H1 (cell line): ENCODE measurements around the gene CACNA1F. TPM values are rescaled to one million over a fixed set of nuclear protein-coding genes. Genes with fewer than 3 reads are reported as not detected.

Experiments
- CTCF ChIA-PET: fragments of 300-600 bp; sonication (Branson Sonifier 250); formaldehyde crosslinking; loops from one replicate; lab custom pipeline; 2021; ENCODE audit not compliant: partially characterized antibody; lab: Charles Lee
- POLR2A ChIA-PET: fragments of 300-600 bp; sonication (Branson Sonifier 250); formaldehyde crosslinking; loops from one replicate; lab custom pipeline; 2021; ENCODE audit warnings: inconsistent platforms; ENCODE audit not compliant: partially characterized antibody; lab: Charles Lee
- DNase-seq, 2 experiments: peaks; one replicate each; pipeline versions ENCODE4 v3.0.0 to v3.0.0-alpha.2; 2010 to 2022; ENCODE audit warnings: low spot score in 2 of 2, low read depth in 1 of 2, mixed read lengths in 1 of 2
- FAIRE-seq: peaks from 2 replicates; lab custom pipeline; 2011; peaks lifted over from hg19 to GRCh38; lab: Jason Lieb, UNC
- H2AFZ ChIP-seq: 2 replicates; pipeline ENCODE4 v1.8.1; 2012; ENCODE audit warnings: low read length, inconsistent platforms
- H2AK5ac ChIP-seq: 2 replicates; pipeline ENCODE4 v1.6.1; 2013; ENCODE audit warnings: low read depth, low read length
- H2BK120ac ChIP-seq: replicated peaks from 2 replicates; pipeline ENCODE3; 2013; ENCODE audit warnings: low read depth, low read length, inconsistent platforms
- H2BK12ac ChIP-seq: 2 replicates; pipeline ENCODE4 v1.6.1; 2013; ENCODE audit warnings: low read depth, low read length
- H2BK15ac ChIP-seq: 2 replicates; pipeline ENCODE4 v1.6.1; 2013; ENCODE audit warnings: low read length
- H2BK20ac ChIP-seq: 2 replicates; pipeline ENCODE4 v1.6.1; 2013; ENCODE audit warnings: low read length
- H2BK5ac ChIP-seq: 2 replicates; pipeline ENCODE4 v1.6.1; 2013; ENCODE audit warnings: low read depth, low read length
- H3K14ac ChIP-seq: 2 replicates; pipeline ENCODE4 v1.6.1; 2013; ENCODE audit warnings: inconsistent platforms; ENCODE audit not compliant: insufficient read length
- H3K18ac ChIP-seq: 2 replicates; pipeline ENCODE4 v1.6.1; 2013; ENCODE audit warnings: low read length; ENCODE audit errors: extremely low read depth
- H3K23ac ChIP-seq: 2 replicates; pipeline ENCODE4 v1.6.1; 2013; ENCODE audit warnings: inconsistent platforms; ENCODE audit not compliant: insufficient read length
- H3K23me2 ChIP-seq: 2 replicates; pipeline ENCODE4 v1.6.1; 2013; ENCODE audit warnings: low read depth, low read length
- H3K27ac ChIP-seq: 2 replicates; pipeline ENCODE4 v1.6.1; 2011; ENCODE audit warnings: low read depth, low read length, inconsistent platforms
- H3K27me3 ChIP-seq, 4 experiments: replicated peaks in 1 of 4; 1 replicate in 1 of 4; 2 replicates in 3 of 4; pipeline versions ENCODE4 v1.6.1 to v1.8.1; 2011 to 2013; ENCODE audit warnings: low read length in 3 of 4, mild to moderate bottlenecking in 3 of 4, inconsistent platforms in 2 of 4, mixed read lengths in 2 of 4, moderate library complexity in 1 of 4; ENCODE audit not compliant: control insufficient read depth in 3 of 4, insufficient read depth in 3 of 4; ENCODE audit errors: extremely low read depth in 1 of 4
- H3K36me3 ChIP-seq, 4 experiments: 2 replicates each; pipeline versions ENCODE4 v1.6.1 to v1.8.1; 2011 to 2013; ENCODE audit warnings: mild to moderate bottlenecking in 4 of 4, low read length in 3 of 4, moderate library complexity in 2 of 4, control low read depth in 1 of 4, inconsistent platforms in 1 of 4; ENCODE audit not compliant: insufficient read depth in 4 of 4, control insufficient read depth in 2 of 4
- H3K4ac ChIP-seq: replicated peaks from 2 replicates; pipeline ENCODE3; 2013; ENCODE audit warnings: low read length, low read depth, mixed read lengths, inconsistent platforms; ENCODE audit not compliant: insufficient read length
- H3K4me1 ChIP-seq, 4 experiments: replicated peaks in 1 of 4; 1 replicate in 1 of 4; 2 replicates in 3 of 4; pipeline versions ENCODE4 v1.6.1 to v1.8.1; 2011 to 2013; ENCODE audit warnings: low read length in 3 of 4, inconsistent platforms in 2 of 4, mixed read lengths in 1 of 4; ENCODE audit not compliant: insufficient read depth in 4 of 4, control insufficient read depth in 3 of 4
- H3K4me2 ChIP-seq, 2 experiments: 2 replicates each; pipeline versions ENCODE4 v1.6.1 to v1.8.1; 2011 to 2013; ENCODE audit warnings: low read depth in 2 of 2, low read length in 2 of 2, control low read depth in 1 of 2, inconsistent platforms in 1 of 2, mild to moderate bottlenecking in 1 of 2; ENCODE audit not compliant: insufficient read depth in 1 of 2
- H3K4me3 ChIP-seq, 4 experiments: fragments of 200-600, 300-600 bp in 1 of 4; sonication (generic), shearing (Covaris generic), sonication (Bioruptor Twin) in 1 of 4; 2 replicates each; pipeline versions ENCODE4 v1.5.1 to v1.8.1; 2011 to 2016; ENCODE audit warnings: low read length in 4 of 4, low read depth in 3 of 4, control low read depth in 2 of 4, inconsistent platforms in 2 of 4, mild to moderate bottlenecking in 2 of 4, mixed read lengths in 1 of 4, moderate library complexity in 1 of 4; ENCODE audit not compliant: insufficient read depth in 2 of 4; ENCODE audit errors: extremely low read depth in 1 of 4
- H3K56ac ChIP-seq: replicated peaks from 2 replicates; pipeline ENCODE3; 2013; ENCODE audit warnings: low read depth, mild to moderate bottlenecking, mixed read lengths, low read length, inconsistent platforms; ENCODE audit not compliant: insufficient read length
- H3K79me1 ChIP-seq: 2 replicates; pipeline ENCODE4 v1.6.1; 2013; ENCODE audit warnings: low read depth, low read length, control low read depth
- H3K79me2 ChIP-seq, 2 experiments: 2 replicates each; pipeline versions ENCODE4 v1.6.1 to v1.8.1; 2012 to 2013; ENCODE audit warnings: low read length in 2 of 2, mild to moderate bottlenecking in 2 of 2, inconsistent platforms in 1 of 2; ENCODE audit not compliant: insufficient read depth in 2 of 2, control insufficient read depth in 1 of 2
- H3K9ac ChIP-seq, 4 experiments: replicated peaks in 1 of 4; 1 replicate in 1 of 4; 2 replicates in 3 of 4; pipeline versions ENCODE4 v1.6.1 to v1.8.1; 2011 to 2013; ENCODE audit warnings: low read depth in 3 of 4, low read length in 3 of 4, control low read depth in 2 of 4, mild to moderate bottlenecking in 2 of 4, moderate library complexity in 2 of 4, inconsistent platforms in 1 of 4; ENCODE audit errors: extremely low read depth in 1 of 4
- H3K9me3 ChIP-seq, 2 experiments: 2 replicates each; pipeline versions ENCODE4 v1.6.1 to v1.8.1; 2012 to 2013; ENCODE audit warnings: mild to moderate bottlenecking in 2 of 2, moderate library complexity in 2 of 2, control low read depth in 1 of 2, inconsistent platforms in 1 of 2, low read depth in 1 of 2, low read length in 1 of 2, mixed read lengths in 1 of 2; ENCODE audit not compliant: insufficient read depth in 2 of 2
- H4K20me1 ChIP-seq, 2 experiments: replicated peaks in 1 of 2; 2 replicates each; pipeline versions ENCODE3 to v1.8.1; 2011 to 2013; ENCODE audit warnings: inconsistent platforms in 2 of 2, low read length in 2 of 2, mild to moderate bottlenecking in 1 of 2; ENCODE audit not compliant: insufficient read depth in 2 of 2, control insufficient read depth in 1 of 2
- H4K5ac ChIP-seq: 2 replicates; pipeline ENCODE4 v1.6.1; 2013; ENCODE audit warnings: low read length, low read depth, mixed read lengths, inconsistent platforms; ENCODE audit not compliant: insufficient read length
- H4K8ac ChIP-seq: 2 replicates; pipeline ENCODE4 v1.8.0; 2013; ENCODE audit warnings: mild to moderate bottlenecking, moderate library complexity, low read length, inconsistent platforms; ENCODE audit not compliant: insufficient read depth; ENCODE audit errors: extremely low read depth
- H4K91ac ChIP-seq: replicated peaks from 2 replicates; pipeline ENCODE3; 2013; ENCODE audit warnings: low read length, mixed read lengths, inconsistent platforms; ENCODE audit not compliant: insufficient read length
- ASH2L ChIP-seq: fragments of 200-600, 300-600 bp; sonication (generic); IDR thresholded peaks from one replicate; pipeline ENCODE4 v1.7.1; 2017; ENCODE audit warnings: low read length
- EP300 ChIP-seq, 2 experiments: IDR thresholded peaks; 1 replicate in 1 of 2; 2 replicates in 1 of 2; pipeline ENCODE4 v1.6.1; 2011 to 2012; ENCODE audit warnings: low read depth in 2 of 2, low read length in 2 of 2, mild to moderate bottlenecking in 2 of 2, borderline replicate concordance in 1 of 2, inconsistent platforms in 1 of 2, moderate library complexity in 1 of 2
- GTF2F1 ChIP-seq: IDR thresholded peaks from 2 replicates; pipeline ENCODE4 v1.6.1; 2012; ENCODE audit warnings: low read depth, low read length, improper control_type of control experiment, borderline replicate concordance
- NANOG ChIP-seq: IDR thresholded peaks from 2 replicates; pipeline ENCODE4 v1.6.1; 2011; ENCODE audit warnings: low read length, low read depth, mild to moderate bottlenecking, inconsistent platforms; ENCODE audit not compliant: insufficient read depth, poor library complexity, severe bottlenecking
- POU5F1 ChIP-seq: IDR thresholded peaks from 2 replicates; pipeline ENCODE4 v1.6.1; 2011; ENCODE audit warnings: low read depth, mild to moderate bottlenecking, low read length, moderate library complexity
- SIX5 ChIP-seq: IDR thresholded peaks from 2 replicates; pipeline ENCODE4 v1.6.1; 2011; ENCODE audit warnings: mild to moderate bottlenecking, low read depth, low read length
- SP1 ChIP-seq: IDR thresholded peaks from 2 replicates; pipeline ENCODE4 v1.6.1; 2011; ENCODE audit warnings: low read depth, low read length
- SP4 ChIP-seq: IDR thresholded peaks from 2 replicates; pipeline ENCODE4 v1.6.1; 2012; ENCODE audit warnings: low read length, inconsistent platforms
- TAF7 ChIP-seq: optimal IDR thresholded peaks from 2 replicates; pipeline ENCODE3; 2011; ENCODE audit warnings: low read depth, mild to moderate bottlenecking, inconsistent platforms, low read length, moderate library complexity, borderline replicate concordance
- TEAD4 ChIP-seq: IDR thresholded peaks from 2 replicates; pipeline ENCODE4 v1.6.1; 2012; ENCODE audit warnings: low read depth, low read length, inconsistent platforms, mixed read lengths
- WGBS, 2 experiments: shearing (Covaris generic) in 1 of 2; methylation state at CpG; one replicate each; pipeline versions ENCODE4 v1.1.6 to v1.1.7; 2013 to 2015; ENCODE audit warnings: low lambda C conversion rate in 2 of 2, mixed read lengths in 2 of 2, inconsistent platforms in 1 of 2, low coverage in 1 of 2, missing lambda C conversion rate in 1 of 2; ENCODE audit not compliant: insufficient replicate concordance in 2 of 2, insufficient coverage in 1 of 2, insufficient read length in 1 of 2; ENCODE audit errors: extremely low coverage in 1 of 2, missing lambda C conversion rate in 1 of 2; 5-methylcytosine and 5-hydroxymethylcytosine counted together
- polyA plus RNA-seq, 7 experiments: library from polyadenylated mRNA; depleted of rRNA in 3 of 7; stranded (reverse) in 5 of 7; unstranded in 2 of 7; fragments of >200 nt in 5 of 7; fragments of 200-250 nt in 2 of 7; gene quantifications; 1 replicate in 5 of 7; 2 replicates in 1 of 7; 4 replicates in 1 of 7; pipeline versions ENCODE4 v1.2.1 to v1.2.3, GENCODE V29; 2011 to 2013; ENCODE audit warnings: missing spikeins in 2 of 7, mixed read lengths in 2 of 7
- total RNA-seq: library from RNA; stranded (reverse); fragmentation: NEBNext Ultra II Directional; extraction: Animal tissue kit (Norgen Biotek cat#: 25700); gene quantifications from 2 replicates; pipeline ENCODE4 v1.2.1, GENCODE V29; 2021

CACNA1F gene
- total and polyA plus RNA-seq, 2 of the 8 experiments (the other 6 are each of a cell fraction or from before 2014, with no cell fraction given) = 0.59 to 0.84 TPM

- H3K36me3 ChIP-seq = no peaks in the 10 kb centered on the region
- no peak overlapping the region for H2BK120ac ChIP-seq
- no peak overlapping the region for H3K56ac ChIP-seq
- no peak overlapping the region for H4K5ac ChIP-seq
- H3K79me2 ChIP-seq = no peaks in the 10 kb centered on the region
- no peak overlapping the region for H4K8ac ChIP-seq
- no peaks in the 10 kb centered on the region for H4K20me1 ChIP-seq
- no peak for FAIRE-seq
- DNase-seq = no peak
- no peak overlapping the region for H2BK5ac ChIP-seq
- H3K4me2 ChIP-seq = no peak overlapping the region
- H4K91ac ChIP-seq = no peak overlapping the region
- H3K14ac ChIP-seq = no peak overlapping the region
- peaks cover 4% of the 10 kb centered on the region; the same call in 1 of the 2 replicates for H3K23me2 ChIP-seq
- H2BK12ac ChIP-seq = no peak overlapping the region
- H3K23ac ChIP-seq = no peak overlapping the region
- no peak overlapping the region for H3K4ac ChIP-seq
- no peak overlapping the region for H3K27ac ChIP-seq
- H3K27me3 ChIP-seq = no peaks in the 10 kb centered on the region
- no peak overlapping the region for H3K9ac ChIP-seq
- no peaks in the 10 kb centered on the region for H3K79me1 ChIP-seq
- CTCF ChIA-PET = interaction anchor here (0.6 kb wide), 1 partner anchor 258 kb away, joined by 5 read pairs; no protein-coding TSS in a partner anchor
- H2AFZ ChIP-seq = no peak overlapping the region
- 80% methylated on average over 2 of the region's 2 CpGs; no CpG with 5 or more reads in 1 of the 2 experiments for WGBS, 2 experiments
- H2AK5ac ChIP-seq = no peak overlapping the region
- H2BK15ac ChIP-seq = no peak overlapping the region
- H3K18ac ChIP-seq = no peak overlapping the region
- no peak overlapping the region for H3K4me3 ChIP-seq
- POLR2A ChIA-PET = no interaction called here
- H2BK20ac ChIP-seq = no peak overlapping the region
- no peaks in the 10 kb centered on the region for H3K9me3 ChIP-seq
- no peaks in the 10 kb centered on the region for H3K4me1 ChIP-seq
- TF ChIP-seq TEAD4 = no peak
- TF ChIP-seq ASH2L = no peak
- TF ChIP-seq EP300 (IDR thresholded peaks at IDR 0.05; ENCODE audit: borderline replicate concordance in 1 of 2, low read depth in 2 of 2, low read length in 2 of 2) = no peak
- no peak for TF ChIP-seq TAF7
- TF ChIP-seq GTF2F1 = no peak
- no peak for TF ChIP-seq SP4
- no peak for TF ChIP-seq SP1
- TF ChIP-seq POU5F1 = no peak
- TF ChIP-seq SIX5 = no peak
- no peak for TF ChIP-seq NANOG
These were observed 11.3 kb downstream of the CACNA1F start for GRCh38 chrX:49221868-49222267.
